HFFc6 (cell line): ENCODE measurements around the gene PADI2. TPM values are rescaled to one million over a fixed set of nuclear protein-coding genes. Genes with fewer than 3 reads are reported as not detected.

ENCODE experiments used
- DNase-seq: peaks from one replicate; pipeline ENCODE4 v3.0.0-alpha.2; 2018
- H3K27ac Mint-ChIP-seq: 2 replicates; pipeline ENCODE4 v1.8.0; 2020; ENCODE audit warnings: mild to moderate bottlenecking, mixed read lengths
- H3K27me3 Mint-ChIP-seq: 2 replicates; pipeline ENCODE4 v1.8.0; 2021; ENCODE audit warnings: mild to moderate bottlenecking, moderate library complexity, mixed read lengths; ENCODE audit not compliant: insufficient read depth
- H3K36me3 Mint-ChIP-seq: 2 replicates; pipeline ENCODE4 v1.8.0; 2021; ENCODE audit warnings: low read depth, mixed read lengths
- H3K4me1 Mint-ChIP-seq: 2 replicates; pipeline ENCODE4 v1.8.0; 2020; ENCODE audit warnings: low read depth, mixed read lengths
- H3K4me3 Mint-ChIP-seq: 2 replicates; pipeline ENCODE4 v1.8.0; 2020; ENCODE audit warnings: mild to moderate bottlenecking, moderate library complexity, mixed read lengths
- H3K9me3 Mint-ChIP-seq: 2 replicates; pipeline ENCODE4 v1.8.0; 2020; ENCODE audit warnings: mild to moderate bottlenecking, mixed read lengths
- total RNA-seq, 6 experiments: library from RNA; stranded (reverse); fragmentation: NEBNext Ultra II Directional; extraction: Animal tissue kit (Norgen Biotek cat#: 25700); gene quantifications; 2 replicates in 1 of 6; 3 replicates in 5 of 6; pipeline ENCODE4 v1.2.3, GENCODE V29; 2021
- TF ChIP-seq, protein P1 (sequence below): fragments of 200-600 bp; sonication (generic); IDR thresholded peaks from 2 replicates; pipeline ENCODE4 v1.5.0; 2021; ENCODE audit warnings: antibody characterized with exemption, mild to moderate bottlenecking

PADI2 gene
- total RNA-seq, 6 experiments from 2014 or later = 0.05 to 0.33 (median 0.13) TPM; not detected in 2

DNA sequence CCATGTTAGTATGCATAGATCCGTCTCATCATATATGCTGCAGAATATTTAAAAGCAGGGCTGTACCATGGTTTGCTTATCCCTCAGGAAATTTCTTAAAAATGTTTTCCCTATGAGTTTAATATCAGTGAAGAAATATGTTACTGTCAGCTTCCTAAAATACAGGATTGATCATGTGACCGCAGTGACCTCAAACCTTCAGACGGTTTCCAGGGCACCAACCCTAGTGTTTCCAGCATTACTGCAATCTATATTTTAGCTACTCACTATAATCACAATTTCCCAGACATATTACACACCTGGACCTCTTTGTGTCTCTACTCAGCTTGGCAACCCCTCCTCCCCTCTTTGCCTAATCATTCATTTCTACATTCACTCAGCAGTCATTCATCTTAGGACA, 57.8 kb downstream of the PADI2 start:
- no peak overlapping the region for H3K27ac Mint-ChIP-seq
- peaks cover 9% of the 10 kb centered on the region for H3K4me1 Mint-ChIP-seq
- no peak overlapping the region for H3K4me3 Mint-ChIP-seq
- DNase-seq = no peak
- TF ChIP-seq, protein P1, sequence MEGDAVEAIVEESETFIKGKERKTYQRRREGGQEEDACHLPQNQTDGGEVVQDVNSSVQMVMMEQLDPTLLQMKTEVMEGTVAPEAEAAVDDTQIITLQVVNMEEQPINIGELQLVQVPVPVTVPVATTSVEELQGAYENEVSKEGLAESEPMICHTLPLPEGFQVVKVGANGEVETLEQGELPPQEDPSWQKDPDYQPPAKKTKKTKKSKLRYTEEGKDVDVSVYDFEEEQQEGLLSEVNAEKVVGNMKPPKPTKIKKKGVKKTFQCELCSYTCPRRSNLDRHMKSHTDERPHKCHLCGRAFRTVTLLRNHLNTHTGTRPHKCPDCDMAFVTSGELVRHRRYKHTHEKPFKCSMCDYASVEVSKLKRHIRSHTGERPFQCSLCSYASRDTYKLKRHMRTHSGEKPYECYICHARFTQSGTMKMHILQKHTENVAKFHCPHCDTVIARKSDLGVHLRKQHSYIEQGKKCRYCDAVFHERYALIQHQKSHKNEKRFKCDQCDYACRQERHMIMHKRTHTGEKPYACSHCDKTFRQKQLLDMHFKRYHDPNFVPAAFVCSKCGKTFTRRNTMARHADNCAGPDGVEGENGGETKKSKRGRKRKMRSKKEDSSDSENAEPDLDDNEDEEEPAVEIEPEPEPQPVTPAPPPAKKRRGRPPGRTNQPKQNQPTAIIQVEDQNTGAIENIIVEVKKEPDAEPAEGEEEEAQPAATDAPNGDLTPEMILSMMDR = no peak
- H3K36me3 Mint-ChIP-seq = no peaks in the 10 kb centered on the region
- 0 out of 2 replicates have a peak, but pooled peaks cover 4% of the 10 kb centered on the region for H3K9me3 Mint-ChIP-seq
- peaks cover 17% of the 10 kb centered on the region for H3K27me3 Mint-ChIP-seq

DNA sequence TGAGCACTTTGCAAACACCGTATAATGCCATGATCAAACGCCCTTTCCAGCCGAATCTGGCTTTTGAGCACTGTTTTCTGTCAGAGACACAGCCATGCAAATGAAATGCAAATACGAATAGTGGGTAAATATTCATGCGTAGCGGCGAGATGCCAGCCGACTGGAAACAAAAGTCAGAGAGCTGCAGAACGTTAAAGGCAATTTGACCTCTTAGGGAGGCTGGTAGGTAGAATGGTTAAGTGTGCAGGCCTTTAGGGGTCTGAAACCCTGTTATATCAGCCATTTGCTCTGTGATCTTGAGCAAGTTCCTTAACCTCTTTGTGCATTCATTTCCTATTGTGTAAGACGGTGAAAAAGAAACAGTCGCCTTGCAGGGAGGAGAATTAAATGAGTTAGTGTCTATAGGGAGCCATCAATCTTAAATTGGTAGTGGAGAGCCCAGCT, 58.9 kb downstream of the PADI2 start:
- H3K36me3 Mint-ChIP-seq = no peaks in the 10 kb centered on the region
- TF ChIP-seq, protein P1 = no peak
- H3K27me3 Mint-ChIP-seq = peaks cover 17% of the 10 kb centered on the region
- no peak overlapping the region for H3K27ac Mint-ChIP-seq
- DNase-seq = no peak
- no peaks in the 10 kb centered on the region for H3K9me3 Mint-ChIP-seq
- peaks cover 9% of the 10 kb centered on the region for H3K4me1 Mint-ChIP-seq
- H3K4me3 Mint-ChIP-seq = no peak overlapping the region

DNA sequence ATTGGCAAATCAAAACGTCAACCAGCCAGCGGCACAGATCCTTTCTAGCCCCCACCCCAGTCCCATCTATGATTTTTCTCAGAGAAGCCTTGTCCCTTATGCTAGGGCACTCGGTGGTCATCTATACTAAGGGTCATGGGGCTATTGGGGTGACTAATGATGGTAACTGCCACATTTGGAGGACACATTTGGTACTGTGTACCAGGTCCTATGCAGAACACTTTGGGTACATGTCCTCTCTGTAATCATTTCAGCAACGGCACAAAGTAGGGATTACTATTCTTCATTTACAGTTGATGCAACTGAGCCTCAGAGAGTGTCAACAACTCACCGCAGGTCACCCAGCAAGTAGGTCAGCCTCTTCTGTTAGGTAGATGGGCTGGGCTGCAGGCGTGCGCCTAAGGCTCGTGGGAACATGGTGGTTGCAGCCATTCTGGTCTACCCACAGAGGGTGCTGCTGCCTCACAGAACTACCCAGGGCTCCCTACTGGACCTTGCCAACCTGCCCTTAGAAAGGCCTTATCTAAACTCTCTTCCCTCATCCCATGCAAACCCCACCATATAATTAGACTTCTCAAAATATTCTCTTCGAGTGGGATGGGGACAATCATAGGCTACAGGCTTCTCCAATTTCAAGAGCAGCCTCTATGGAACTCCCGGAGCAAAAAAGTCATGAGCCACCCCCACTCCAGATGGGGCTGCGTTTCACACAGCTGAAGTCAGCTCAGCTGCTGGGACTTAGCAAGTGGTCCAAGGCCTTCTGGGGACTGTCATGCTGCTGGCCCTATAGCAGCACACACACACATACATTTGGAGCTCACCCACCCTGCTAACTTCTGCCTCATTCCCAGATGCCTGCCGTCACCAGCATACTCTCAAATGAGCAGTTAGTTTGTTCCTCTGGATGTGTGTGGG, 59.6 kb downstream of the PADI2 start:
- DNase-seq = peak; percentile 56
- H3K36me3 Mint-ChIP-seq = no peaks in the 10 kb centered on the region
- no peak overlapping the region for H3K27ac Mint-ChIP-seq
- peaks cover 9% of the 10 kb centered on the region for H3K4me1 Mint-ChIP-seq
- TF ChIP-seq, protein P1 = peak; percentile 80
- H3K27me3 Mint-ChIP-seq = peaks cover 17% of the 10 kb centered on the region
- no peaks in the 10 kb centered on the region for H3K9me3 Mint-ChIP-seq
- no peak overlapping the region for H3K4me3 Mint-ChIP-seq

- H3K36me3 Mint-ChIP-seq = no peaks in the 10 kb centered on the region
- H3K9me3 Mint-ChIP-seq = no peaks in the 10 kb centered on the region
- peaks cover 8% of the 10 kb centered on the region for H3K4me1 Mint-ChIP-seq
- DNase-seq = no peak
- peaks cover 18% of the 10 kb centered on the region for H3K27me3 Mint-ChIP-seq
- H3K27ac Mint-ChIP-seq = no peak overlapping the region
- TF ChIP-seq, protein P1 = no peak
- H3K4me3 Mint-ChIP-seq = no peak overlapping the region
Measured at GRCh38 chr1:17056551-17056950, 62.7 kb downstream of the PADI2 start.

DNA sequence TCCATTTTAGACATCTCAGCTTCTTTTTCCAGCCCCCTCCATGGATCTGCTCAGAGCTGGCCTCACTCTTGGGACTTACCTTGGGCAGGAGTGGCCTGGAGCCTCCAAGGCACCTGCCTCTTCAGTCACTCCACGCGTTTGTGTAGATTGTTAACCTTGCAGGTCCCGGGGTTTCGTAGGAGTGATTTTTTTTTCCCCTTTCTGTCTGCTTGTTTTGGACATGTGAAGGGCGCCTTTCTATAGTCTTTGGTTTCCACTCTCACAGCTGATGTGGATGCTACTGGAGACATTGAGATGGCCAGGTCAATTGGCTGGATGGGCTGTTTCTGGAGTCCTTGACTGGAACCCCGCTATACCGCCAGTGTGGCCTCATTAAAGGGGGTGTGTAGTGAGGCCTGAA, 63.5 kb downstream of the PADI2 start:
- Mint-ChIP-seq H3K4me1 (peaks cover 14% of the 10 kb centered on the region), H3K36me3 (no peaks in the 10 kb centered on the region; the same call in 1 of the 2 replicates), H3K27ac (no peak overlapping the region), H3K4me3 (no peak overlapping the region), H3K27me3 (peaks cover 18% of the 10 kb centered on the region), H3K9me3 (no peaks in the 10 kb centered on the region)
- TF ChIP-seq, protein P1 = no peak
- DNase-seq = no peak
